Sigmoid colon (tissue), 7 donors: ENCODE results near the gene PPP4C. TPM values are rescaled to one million over a fixed set of nuclear protein-coding genes. Genes with fewer than 3 reads are reported as not detected.
A peak's percentile ranks its signal among the peaks of the same experiment; 100 is the strongest.

ENCODE experiments used
- DNase-seq: peaks from one replicate; pipeline ENCODE4 v3.0.0-alpha.2; 2019
- H3K27ac ChIP-seq, 4 donors: fragments of 200-600 bp; sonication (generic); one replicate each; pipeline ENCODE4 v1.5.1; 2016 to 2019; ENCODE audit warnings: mild to moderate bottlenecking in 1 of 4
- H3K27me3 ChIP-seq, 3 donors: fragments of 200-600 bp; sonication (generic); one replicate each; pipeline ENCODE4 v1.5.1; 2019; ENCODE audit warnings: mild to moderate bottlenecking in 1 of 3
- H3K36me3 ChIP-seq, 4 donors: fragments of 200-600 bp; sonication (generic); one replicate each; pipeline ENCODE4 v1.5.1; 2016 to 2019
- H3K4me1 ChIP-seq, 4 donors: fragments of 200-600 bp; sonication (generic); one replicate each; pipeline ENCODE4 v1.5.1; 2017 to 2019
- H3K4me3 ChIP-seq, 4 donors: fragments of 200-600 bp; sonication (generic); one replicate each; pipeline ENCODE4 v1.5.1; 2017 to 2019; ENCODE audit warnings: mild to moderate bottlenecking in 2 of 4, moderate library complexity in 1 of 4
- H3K9me3 ChIP-seq, 4 donors: fragments of 200-600 bp in 3 of 4; sonication (generic) in 3 of 4; one replicate each; pipeline versions ENCODE4 v1.5.1 to v1.6.1; 2013 to 2019
- CTCF ChIP-seq, 4 experiments: fragments of 450-650 bp in 3 of 4; fragments of 200-600 bp in 1 of 4; IDR thresholded peaks; one replicate each; pipeline ENCODE4 v1.5.1; 2016 to 2019; ENCODE audit warnings: antibody characterized with exemption in 4 of 4, mild to moderate bottlenecking in 3 of 4, moderate library complexity in 2 of 4
- EP300 ChIP-seq, 4 donors: sonication (generic); formaldehyde crosslinking; IDR thresholded peaks; one replicate each; pipeline ENCODE4 v1.6.1; 2017; ENCODE audit warnings: antibody characterized with exemption in 4 of 4
- POLR2A ChIP-seq, 2 donors: fragments of 450-650 bp; IDR thresholded peaks; one replicate each; pipeline ENCODE4 v1.6.1; 2016; ENCODE audit warnings: antibody characterized with exemption in 2 of 2, mild to moderate bottlenecking in 2 of 2, moderate library complexity in 2 of 2
- POLR2AphosphoS5 ChIP-seq, 4 donors: sonication (generic); formaldehyde crosslinking; IDR thresholded peaks; one replicate each; pipeline ENCODE4 v1.6.1; 2017; ENCODE audit warnings: antibody characterized with exemption in 4 of 4
- WGBS, 2 donors: extraction: QIAGEN DNeasy Blood & Tissue Kit; methylation state at CpG; one replicate each; pipeline ENCODE4 v1.1.7; 2013; 5-methylcytosine and 5-hydroxymethylcytosine counted together
- intact Hi-C: fragments of 100-400 bp; cut with DNase I; formaldehyde crosslinking; loops from one replicate; pipeline ENCODE4 v1.15.1; 2023
- polyA plus RNA-seq, 3 donors: library from polyadenylated mRNA; stranded (reverse); fragments of 200-250 nt; gene quantifications; one replicate each; pipeline ENCODE4 v1.2.3, GENCODE V29; 2013
- total RNA-seq, 4 donors: library from RNA; depleted of rRNA; stranded (reverse); fragments of >200 nt; gene quantifications; one replicate each; pipeline ENCODE4 v1.1.0, GENCODE V29; 2016
- donor health status: healthy with polysubstance abuse.
- donor health status: Bipolar disorder and iron deficiency.
- donor health status: healthy.

Gene PPP4C
- total and polyA plus RNA-seq, 7 donors = 39.2 to 155 (median 45.6) TPM

- Histone ChIP-seq H3K9me3 (no peaks in the 10 kb centered on the region), H3K27ac (peak overlapping the region; percentile 18 to 47 (median 38)), H3K4me1 (peaks cover 0 to 3% (median 2%) of the 10 kb centered on the region in 4 donors)
Measured at GRCh38 chr16:30085820-30086219, 10.0 kb downstream of the PPP4C start.

GRCh38 chr16:30086291-30087140 lies 10.7 kb downstream of the PPP4C start:
- H3K27me3 ChIP-seq = no peaks in the 10 kb centered on the region
- intact Hi-C loops = no loop called here
- peaks cover 0 to 10% (median 9%) of the 10 kb centered on the region in 4 donors for H3K4me1 ChIP-seq
- TF ChIP-seq POLR2AphosphoS5 (IDR thresholded peaks at IDR 0.05) (no peak), CTCF (IDR thresholded peaks at IDR 0.05) (no peak), EP300 (IDR thresholded peaks at IDR 0.05) (no peak), POLR2A (IDR thresholded peaks at IDR 0.05) (no peak)
- H3K4me3 ChIP-seq = no peak overlapping the region
- no peaks in the 10 kb centered on the region for H3K9me3 ChIP-seq
- H3K27ac ChIP-seq = no peak overlapping the region
- no peak for DNase-seq
- WGBS, 2 donors = 86 to 89% methylated on average over 27 of the region's 27 CpGs
- H3K36me3 ChIP-seq = peaks cover 21 to 43% (median 31%) of the 10 kb centered on the region in 4 donors

More at GRCh38 chr16:30085820-30086219, 10.0 kb downstream of the PPP4C start:
- no peak for DNase-seq
- intact Hi-C loops = no loop called here
- H3K4me3 ChIP-seq = no peak overlapping the region
- 88 to 90% methylated on average over 6 of the region's 6 CpGs for WGBS, 2 donors
- H3K27me3 ChIP-seq = no peaks in the 10 kb centered on the region
- H3K36me3 ChIP-seq = peaks cover 21 to 50% (median 38%) of the 10 kb centered on the region in 4 donors
- TF ChIP-seq POLR2AphosphoS5 (IDR thresholded peaks at IDR 0.05) (no peak), EP300 (IDR thresholded peaks at IDR 0.05) (no peak), CTCF (IDR thresholded peaks at IDR 0.05) (no peak), POLR2A (IDR thresholded peaks at IDR 0.05) (no peak)

GRCh38 chr16:30087181-30087898 lies 11.5 kb downstream of the PPP4C start:
- TF ChIP-seq POLR2AphosphoS5 (IDR thresholded peaks at IDR 0.05) (no peak), CTCF (IDR thresholded peaks at IDR 0.05) (no peak), EP300 (IDR thresholded peaks at IDR 0.05) (no peak), POLR2A (IDR thresholded peaks at IDR 0.05) (no peak)
- DNase-seq = no peak
- intact Hi-C loops = no loop called here
- WGBS, 2 donors = 89% methylated on average over 11 of the region's 11 CpGs
- Histone ChIP-seq H3K36me3 (peaks cover 21 to 35% (median 26%) of the 10 kb centered on the region in 4 donors), H3K27me3 (no peaks in the 10 kb centered on the region), H3K4me3 (no peak overlapping the region), H3K9me3 (no peaks in the 10 kb centered on the region), H3K27ac (no peak overlapping the region), H3K4me1 (peaks cover 0 to 15% (median 14%) of the 10 kb centered on the region in 4 donors)

- no peaks in the 10 kb centered on the region for H3K9me3 ChIP-seq
- peaks cover 0 to 25% (median 24%) of the 10 kb centered on the region in 4 donors for H3K4me1 ChIP-seq
- no peak overlapping the region for H3K4me3 ChIP-seq
- 74 to 85% methylated on average over 10 of the region's 10 CpGs for WGBS, 2 donors
- H3K36me3 ChIP-seq = peaks cover 11 to 30% (median 16%) of the 10 kb centered on the region in 4 donors
- intact Hi-C loops = no loop called here
- no peaks in the 10 kb centered on the region for H3K27me3 ChIP-seq
- TF ChIP-seq POLR2AphosphoS5 (IDR thresholded peaks at IDR 0.05) (no peak), POLR2A (IDR thresholded peaks at IDR 0.05) (no peak), EP300 (IDR thresholded peaks at IDR 0.05) (no peak), CTCF (IDR thresholded peaks at IDR 0.05) (no peak)
- no peak overlapping the region for H3K27ac ChIP-seq
- DNase-seq = no peak
Measured at GRCh38 chr16:30088237-30088831, 12.5 kb downstream of the PPP4C start.
